IPS-NIHi7 (cell line): Measurements from ENCODE around the gene CIROP.

Experiments used
- DNase-seq: peaks from one replicate; pipeline ENCODE4 v3.0.0; 2012; ENCODE audit warnings: mixed read lengths; ENCODE audit errors: extremely low spot score

CIROP gene

DNA sequence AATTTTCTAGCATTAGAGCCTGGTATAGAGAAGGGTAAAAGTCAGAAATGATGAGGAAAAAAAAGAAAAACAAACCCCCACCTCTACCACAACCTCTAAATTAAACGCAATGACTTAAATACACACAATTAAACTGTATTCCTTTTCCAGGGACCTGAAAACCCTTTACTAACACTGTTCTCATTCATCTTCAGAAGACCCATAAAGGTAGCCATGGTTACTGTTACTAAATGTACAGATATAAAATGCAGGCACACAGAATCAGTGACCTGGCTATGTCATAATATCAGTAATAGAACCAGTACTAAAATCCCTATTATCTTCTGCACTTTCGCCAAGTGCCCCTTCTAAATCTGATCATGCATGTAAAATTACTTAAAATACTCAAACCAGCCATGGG lies 11.3 kb downstream of the CIROP start:
- DNase-seq, result no peak

DNA sequence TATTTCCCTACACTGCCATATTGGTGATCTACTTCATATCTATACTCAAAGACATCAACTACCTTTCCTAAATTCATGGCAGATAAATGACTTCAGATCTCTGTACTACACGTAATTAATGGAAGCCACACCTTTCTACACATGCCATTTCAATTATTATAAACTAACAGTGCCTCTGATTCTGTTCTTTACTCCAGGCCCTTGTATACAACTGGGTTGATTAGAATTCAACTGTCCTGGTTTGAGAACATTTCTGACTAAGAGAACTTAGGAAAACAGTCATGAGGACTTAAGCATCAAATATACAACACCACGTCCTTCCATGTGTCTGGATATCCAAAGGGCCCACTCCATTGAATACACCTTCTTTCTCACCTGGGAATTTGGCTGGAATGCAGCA lies 11.7 kb downstream of the CIROP start:
- DNase-seq, result no peak

DNA sequence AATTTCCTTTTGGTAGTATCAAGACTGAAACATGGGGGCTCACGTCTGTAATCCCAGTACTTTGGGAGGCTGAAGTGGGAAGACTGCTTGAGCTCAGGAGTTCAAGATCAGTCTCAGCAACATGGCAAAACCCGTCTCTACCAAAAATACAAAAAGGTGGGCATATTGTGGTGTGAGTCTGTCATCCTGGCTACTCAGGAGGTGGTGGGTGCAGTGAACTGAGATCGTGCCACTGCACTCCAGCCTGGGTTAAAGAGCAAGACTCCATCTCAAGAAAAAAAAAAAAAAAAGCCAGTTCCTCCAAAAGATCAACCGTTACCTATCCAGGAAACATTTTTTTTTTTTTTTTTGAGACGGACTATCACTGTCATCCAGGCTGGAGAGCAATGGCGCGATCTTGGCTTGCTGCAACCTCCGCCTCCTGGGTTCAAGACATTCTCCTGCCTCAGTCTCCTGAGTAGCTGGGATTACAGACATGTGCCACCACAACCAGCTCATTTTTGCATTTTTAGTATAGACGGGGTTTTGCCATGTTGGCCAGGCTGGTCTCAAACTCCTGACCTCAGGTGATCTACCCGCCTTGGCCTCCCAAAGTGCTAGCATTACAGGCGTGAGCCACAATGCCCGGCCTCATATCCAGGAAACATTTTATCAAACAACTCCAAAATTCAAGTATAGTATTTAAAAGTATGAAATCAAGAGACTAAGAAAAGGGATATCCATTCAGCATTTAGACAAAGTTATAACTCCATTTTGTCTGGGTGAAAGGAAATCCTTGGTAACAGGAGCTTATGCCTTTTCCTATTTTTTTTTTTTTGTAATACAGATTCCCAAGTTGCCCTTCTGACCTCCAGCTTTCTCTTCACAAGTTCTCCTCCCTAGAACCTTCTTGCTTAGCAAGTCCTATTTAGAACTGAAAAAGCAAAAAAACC lies 13.2 kb downstream of the CIROP start:
- no peak for DNase-seq

DNA sequence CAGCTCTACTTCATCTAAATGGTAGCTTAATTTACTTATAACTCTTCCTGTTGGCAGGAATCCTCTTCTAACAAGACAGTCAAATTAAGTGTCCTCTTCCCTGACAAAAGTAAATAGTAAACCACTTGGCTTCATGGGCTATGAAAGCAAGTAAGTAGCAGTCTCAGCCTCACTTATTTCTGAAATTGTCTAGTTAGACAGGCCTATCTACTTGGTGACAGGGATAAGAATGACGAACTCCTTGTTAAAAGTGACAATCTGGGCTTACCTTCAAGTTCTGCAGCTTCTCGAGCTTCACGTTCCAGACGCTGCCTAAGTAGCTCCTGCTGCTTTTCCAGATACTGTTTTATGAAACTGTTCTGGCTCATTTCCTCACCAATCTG lies 14.5 kb downstream of the CIROP start:
- DNase-seq, result no peak

DNA sequence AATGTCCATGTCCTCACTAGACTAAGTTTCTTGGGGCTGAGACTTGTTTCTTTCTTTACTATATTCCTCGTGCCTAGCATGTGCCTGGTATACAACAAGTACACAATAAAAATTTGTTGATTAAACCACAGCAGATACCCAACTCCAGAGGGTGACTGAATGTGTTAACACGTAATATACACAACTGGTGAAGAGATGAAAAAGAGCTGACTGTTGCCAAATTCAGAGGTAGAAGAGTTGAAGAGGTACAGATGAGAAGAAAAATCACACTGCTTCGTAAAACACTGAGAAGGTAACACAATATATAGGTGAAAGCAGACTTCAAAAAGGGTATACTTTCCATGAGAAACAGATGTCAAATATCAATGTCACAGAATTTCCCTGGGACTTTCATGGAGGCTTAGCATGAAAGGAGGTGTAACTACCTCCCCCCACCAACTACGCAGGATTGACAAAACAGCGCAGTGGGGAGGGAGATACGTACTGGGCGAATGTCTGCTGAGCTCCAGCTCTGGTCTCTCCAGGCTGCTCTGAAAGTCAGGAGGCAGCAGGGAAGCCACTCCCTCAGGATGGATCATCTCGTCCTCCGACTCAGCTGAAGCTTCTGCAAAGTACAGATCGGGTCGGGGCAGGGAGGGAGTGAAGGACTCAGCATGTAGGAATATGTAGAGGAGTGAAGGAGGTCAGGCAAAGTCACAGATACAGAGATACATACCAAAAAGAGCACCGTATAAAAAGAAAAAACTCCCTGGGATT lies 15.1 kb downstream of the CIROP start:
- no peak for DNase-seq

DNA sequence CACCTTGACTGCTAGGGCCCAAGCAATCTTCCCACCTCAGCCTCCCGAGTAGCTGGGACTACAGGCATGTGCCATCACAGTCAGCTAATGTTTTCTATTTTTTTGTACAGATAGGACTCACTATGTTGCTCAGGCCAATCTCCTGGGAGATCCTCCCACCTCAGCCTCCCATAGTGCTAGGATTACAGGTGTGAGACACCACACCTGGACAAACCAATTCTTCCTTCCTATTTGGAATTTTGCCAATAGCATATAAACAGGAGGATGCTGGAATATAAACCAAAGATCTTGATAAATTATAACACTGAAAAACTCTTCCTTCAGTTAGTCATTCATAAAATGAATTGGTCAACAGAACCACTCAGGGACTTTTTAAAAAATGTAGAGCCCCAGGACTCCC lies 18.2 kb downstream of the CIROP start:
- DNase-seq, result no peak

DNA sequence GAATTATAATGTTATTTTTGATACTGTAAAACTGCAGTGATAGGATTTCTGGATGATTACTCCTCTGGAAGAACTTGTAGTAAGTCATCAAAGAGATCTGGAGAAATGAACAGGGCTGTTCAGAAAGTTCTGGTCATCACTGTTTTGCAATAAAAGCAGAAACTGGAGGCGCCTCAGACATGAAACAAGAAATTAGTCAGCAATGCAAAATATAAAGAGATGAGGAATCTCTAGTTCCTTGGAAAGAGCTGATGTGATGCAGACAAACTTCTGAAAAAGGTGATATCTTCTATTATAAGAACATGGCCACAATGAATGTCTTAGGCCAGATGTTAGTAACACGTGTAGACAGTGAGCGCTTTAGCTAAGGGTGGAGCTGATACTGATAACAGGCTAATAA lies 19.3 kb downstream of the CIROP start:
- DNase-seq, result no peak

DNA sequence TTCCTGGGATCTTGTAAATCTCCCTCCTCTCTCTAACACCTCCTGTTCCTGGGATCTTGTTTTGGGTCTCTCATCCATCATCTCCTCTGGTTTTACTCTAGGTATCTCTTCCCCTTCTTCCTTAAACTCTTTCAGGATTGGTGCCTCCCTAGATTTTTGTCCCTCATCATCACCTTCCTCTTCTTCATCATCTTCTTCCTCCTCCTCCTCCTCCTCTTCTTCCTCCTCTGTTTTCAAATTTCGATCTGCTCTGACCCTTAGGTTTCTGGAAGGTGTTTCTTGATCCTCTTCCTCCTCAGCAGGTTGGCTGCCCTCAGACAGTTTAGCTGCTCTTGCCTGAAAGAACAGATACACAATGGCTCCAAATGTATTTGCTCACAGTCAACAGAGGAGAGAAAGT lies 24.3 kb downstream of the CIROP start:
- no peak for DNase-seq

DNA sequence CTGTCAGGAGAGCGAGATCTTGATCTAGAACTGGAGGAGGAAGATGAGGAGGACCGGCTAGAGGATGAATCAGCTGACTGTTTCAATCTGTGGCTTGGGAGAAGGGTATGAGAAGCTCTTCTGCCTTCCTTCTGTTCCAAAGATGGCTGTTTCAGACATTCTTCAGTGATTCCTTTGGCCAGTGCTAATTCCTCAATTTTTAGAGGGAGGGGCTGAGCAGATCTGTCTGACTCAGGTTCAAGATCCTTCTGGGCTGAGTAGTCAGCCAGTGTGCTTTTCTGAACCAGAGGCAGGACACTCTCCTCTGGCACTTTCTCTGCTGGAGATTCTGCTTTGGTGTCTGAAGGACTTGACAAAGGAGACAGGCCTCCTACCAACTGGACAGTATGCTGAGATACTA lies 25.1 kb downstream of the CIROP start:
- no peak for DNase-seq

DNA sequence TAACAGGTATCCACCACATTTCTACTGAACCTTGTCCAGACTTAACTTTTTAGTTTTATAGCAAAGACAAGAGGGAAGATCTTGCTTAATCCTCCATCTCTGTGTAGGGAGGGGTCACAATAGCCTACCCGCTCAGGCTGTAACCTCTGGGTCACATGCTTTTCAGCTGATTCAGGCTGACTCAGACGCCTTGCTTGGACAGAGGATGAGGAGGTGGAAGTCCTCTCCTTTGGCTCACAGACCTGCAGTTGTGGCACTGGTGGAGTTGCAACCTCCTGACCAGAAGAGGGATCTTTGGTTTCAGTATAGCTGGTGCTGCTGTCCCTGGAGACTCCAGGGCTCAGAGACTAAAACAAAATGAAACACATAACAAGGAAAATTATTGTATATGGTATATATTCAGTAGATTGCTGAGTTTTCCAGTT lies 26.1 kb downstream of the CIROP start:
- no peak for DNase-seq

DNA sequence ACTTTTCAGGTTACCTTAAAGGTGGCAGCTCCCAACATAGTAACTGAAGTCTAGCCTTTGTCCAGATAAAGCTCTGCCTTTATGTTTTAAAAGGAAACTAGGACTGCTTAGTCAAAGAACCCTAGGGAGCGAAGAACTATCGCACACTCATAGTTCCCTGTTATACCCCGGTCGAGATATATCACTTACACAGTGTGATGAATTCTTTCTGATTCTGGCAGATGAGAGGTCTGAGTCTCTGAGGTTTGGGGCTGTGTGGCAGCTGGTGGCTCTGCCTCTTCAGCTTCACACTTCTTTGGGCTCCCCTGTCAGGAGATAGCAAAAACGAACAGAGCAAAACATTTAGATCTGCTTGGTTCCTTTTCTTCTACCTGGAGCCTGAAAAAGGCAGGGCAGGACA lies 26.8 kb downstream of the CIROP start:
- no peak for DNase-seq

DNA sequence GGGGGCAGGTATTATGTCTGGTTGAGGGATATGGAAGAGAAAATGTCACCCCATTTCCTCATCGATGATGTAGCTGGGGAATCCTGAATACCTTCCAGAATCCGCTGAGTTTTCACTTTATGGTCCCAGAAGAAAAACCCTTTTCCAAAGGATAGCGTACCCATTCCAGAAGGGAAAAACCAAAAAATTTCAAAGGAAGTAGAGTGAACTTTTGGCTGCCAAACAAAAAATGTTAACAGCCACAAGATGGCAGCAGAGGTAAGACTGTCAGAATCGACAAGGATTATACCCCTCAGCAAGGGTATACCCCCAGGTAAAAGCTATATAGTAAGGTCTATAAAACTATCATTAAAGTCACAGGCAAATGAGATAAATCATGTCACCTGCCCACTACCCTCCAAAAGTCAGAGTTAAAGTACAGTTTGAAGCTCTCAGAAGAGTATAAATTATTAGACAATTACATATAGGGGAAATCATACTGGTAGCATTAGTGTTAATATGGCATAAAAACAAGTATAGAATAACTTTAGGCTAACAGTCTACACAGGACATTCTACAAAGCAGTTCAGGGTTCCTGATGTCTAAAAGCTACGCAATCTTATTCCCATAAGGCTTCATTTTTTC lies 27.9 kb downstream of the CIROP start:
- DNase-seq, result peak; percentile 29

DNA sequence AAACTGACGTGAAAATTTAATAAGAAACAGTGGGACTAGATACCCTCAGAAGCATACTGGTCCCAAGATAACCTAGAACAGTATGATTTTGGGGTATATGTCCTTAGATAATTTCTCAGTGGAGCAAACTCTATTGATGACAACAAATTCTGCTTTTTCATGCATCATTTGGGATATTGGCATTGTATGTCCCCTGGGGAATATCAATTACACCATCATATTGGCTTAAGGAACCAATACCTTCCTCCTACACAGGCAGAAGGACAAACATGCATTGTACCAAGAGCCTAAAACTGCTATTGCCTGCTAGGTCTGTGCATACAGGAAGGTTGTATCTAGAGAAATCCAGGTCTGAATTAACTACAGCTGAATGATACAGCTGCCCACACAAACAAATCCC lies 29.9 kb downstream of the CIROP start:
- no peak for DNase-seq

DNA sequence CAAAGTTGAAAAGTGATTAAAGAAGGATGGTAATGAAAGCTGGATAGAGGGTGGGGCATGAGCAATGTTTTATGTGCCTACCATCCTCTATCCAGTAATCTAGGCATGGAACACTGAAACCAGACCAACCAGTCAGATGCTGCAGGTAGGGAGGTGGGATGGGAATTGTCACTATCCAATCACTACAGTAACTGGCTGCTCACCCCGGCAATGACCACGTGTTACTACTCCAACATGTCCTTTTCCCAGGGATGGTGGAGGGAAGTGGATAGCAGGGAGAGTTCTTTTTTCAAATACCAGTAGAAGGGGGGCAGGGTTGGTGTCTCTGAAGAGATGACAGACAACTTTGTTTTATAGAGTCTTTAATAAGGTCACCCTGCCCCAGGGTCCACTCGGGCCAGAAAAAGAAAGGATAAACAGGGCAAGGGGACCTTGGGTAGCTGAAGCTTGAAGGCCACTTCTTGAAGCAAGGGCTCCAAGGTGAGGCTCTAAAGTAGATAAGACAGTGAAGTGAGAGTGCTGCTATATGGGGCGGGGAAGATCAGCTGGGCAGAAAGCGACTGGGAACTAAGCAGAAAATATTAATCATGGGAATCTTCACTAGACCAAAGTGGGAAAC lies 32.8 kb downstream of the CIROP start:
- DNase-seq, result peak; percentile 30

DNA sequence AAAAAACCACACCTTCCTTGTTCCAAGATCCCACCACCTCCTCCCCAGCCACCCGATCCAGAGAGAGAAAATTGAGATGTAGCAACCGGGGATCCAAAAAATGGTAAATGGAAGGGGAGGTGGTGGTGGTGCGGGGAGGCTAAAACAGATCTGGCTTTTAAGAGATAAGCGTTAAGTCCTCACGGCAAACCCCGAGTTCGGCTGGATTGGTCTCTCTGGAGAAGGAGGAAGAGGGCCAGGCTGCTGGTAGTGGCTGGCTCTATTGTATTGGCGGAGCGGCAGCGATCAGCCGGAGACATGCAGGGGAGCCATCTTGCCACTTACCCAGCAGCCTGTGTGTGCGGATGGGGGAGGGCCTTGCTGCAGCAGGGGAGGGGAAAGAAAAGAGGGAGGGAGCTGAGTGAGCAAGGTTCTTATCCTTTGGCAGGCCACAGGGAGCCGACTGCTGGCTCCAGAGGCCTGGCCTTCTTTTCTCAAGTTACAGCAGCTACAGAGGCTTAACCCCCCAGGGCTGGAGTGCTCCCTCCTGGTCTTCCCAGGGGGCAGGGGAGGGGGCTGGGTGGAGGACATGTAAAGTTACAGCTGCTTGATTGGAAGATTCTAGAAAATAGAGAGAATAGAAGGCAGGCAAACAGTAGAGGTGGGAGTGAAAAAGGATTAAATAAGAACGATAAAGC lies 33.4 kb downstream of the CIROP start:
- peak; percentile 90 for DNase-seq

DNA sequence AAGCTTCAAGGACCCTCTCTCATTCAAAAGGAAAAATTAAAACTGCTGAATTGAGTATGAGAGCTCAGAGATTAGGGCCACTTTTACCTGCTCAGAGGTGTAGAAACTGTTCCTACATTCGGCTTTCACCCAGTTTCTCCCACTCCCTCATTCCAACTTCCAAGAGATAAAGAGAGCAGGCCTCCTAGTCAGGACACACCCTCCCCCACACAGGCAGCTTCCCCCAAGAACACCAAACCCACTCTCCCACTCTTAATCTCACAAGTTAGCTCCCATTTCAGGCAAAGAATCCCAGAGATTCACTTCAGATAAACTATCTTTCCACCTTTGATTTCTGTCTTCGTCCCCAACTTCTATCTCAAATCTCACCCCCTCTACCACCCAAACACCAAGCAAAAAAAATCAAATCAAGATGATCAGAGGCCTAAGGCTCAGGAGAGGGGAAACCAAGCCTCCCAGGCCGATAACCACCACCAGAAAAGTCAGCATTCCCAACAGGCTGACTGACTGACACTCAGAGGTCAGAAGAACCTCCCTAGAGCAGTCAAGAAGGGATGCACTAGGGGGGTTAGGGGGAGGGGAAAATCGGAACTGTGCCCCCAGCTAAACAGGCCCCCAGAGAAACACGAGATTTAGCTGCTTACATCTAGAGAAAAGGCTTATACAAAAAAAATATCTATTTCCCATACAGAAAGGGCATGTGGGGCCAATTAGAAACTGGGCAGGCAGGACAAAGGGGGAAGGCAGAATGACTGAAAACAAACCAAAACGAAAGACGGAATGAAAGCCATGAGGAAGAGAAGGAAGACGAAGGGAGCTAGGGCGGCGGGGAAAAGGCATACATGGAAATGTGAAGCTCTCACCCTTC lies 34.3 kb downstream of the CIROP start:
- no peak for DNase-seq

DNA sequence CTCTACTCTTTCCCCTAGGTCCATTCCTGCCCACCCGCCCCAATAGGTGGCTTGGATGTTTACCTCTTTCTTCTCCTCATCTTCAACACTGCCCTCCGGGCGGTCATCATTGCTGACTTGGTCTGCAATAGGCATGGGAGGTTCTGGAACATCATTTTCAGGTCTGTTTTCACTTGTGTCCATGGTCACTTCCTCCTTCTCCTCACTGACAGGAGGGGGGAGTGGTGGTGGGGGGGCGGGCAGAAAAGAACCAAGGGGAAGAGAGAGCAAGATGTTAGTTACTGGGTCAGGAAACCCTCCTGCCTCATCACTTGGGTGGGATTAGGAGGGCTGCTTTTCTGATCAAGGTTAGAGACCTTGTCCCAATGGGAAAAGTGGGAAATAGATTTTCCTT lies 35.4 kb downstream of the CIROP start:
- no peak for DNase-seq

DNA sequence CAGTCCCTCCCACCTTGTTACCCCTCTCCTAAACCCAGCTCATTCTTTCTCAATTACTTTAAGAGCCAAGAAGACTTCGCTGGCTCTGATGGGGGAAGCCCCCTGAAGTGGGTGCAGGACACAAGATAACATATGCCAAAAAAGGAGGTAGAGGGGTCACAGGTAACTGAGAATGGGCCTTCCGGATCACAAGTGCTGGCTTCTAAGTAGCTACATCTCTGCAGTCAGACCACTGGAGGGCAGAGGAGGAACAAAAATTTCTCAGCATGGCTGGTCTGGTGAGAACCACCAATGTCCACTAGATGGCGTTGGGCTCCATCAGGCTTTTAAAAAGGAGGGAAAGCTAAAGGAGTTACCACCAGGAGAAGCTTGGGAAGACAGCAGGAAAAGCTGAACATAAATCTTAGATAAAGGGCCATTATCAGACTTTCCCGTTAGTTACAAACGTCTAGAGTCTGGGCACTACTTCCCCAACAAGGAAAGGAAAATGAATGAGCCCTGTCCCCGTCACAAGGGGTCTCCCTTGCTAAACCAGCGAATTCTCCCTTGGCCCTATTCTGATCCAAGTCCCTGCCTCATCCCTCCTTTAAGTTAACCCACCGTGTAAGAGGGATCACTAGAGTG lies 35.9 kb downstream of the CIROP start:
- DNase-seq, result peak; percentile 85

DNA sequence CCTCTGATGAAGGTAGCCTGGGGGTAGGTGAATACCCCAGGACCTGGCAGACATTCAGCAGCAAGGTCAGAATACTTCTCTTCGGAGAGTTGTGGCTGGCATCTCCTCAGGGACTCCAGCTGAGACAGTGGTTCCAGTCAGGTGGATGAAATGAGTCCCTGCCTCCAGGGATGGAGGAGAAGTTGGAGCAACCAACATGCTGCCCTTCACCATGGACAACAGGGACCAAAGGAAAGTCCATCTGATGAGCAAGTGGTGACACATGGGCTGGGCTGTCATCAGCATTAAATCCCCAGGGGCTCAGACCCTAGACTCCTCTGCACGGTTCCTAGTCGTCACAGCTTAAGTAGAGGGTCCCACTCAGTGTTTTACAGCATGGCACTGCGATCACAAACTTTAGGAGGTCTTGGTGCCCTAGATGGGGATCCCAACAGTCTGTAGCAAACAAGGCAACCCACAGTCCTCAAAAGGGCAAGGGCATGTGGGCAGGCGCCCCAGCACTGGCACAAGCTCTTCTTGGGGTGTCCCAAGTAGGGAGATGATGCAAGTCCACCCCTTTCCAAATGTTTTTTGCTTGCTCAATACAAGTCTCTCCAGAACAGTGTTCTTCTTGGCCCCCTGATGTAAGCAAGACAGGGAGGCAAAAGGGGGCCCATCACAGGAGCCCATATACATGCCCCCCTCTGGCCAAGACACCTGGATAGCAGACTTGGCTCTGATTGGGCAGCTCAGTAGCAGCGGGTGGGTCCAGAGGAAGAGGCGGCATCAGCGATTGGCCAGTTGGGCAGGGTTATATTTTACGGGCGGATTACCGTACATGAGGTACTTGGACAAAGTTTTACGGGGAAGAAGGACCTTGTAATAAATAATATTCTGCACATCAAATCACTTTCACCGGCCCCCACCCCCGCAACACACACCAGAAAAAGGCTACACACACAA lies 36.7 kb downstream of the CIROP start:
- DNase-seq, result no peak
